ENCODE results near the gene CD248.

- TF ChIP-seq CTCF (IDR thresholded peaks at IDR 0.05) (no peak), POLR2A (IDR thresholded peaks at IDR 0.05) (no peak)
These were observed 31.4 kb downstream of the CD248 start for GRCh38 chr11:66285250-66285947.

Data from heart left ventricle (tissue), 13 donors.